NK-92 (cell line): ENCODE results near the gene RMND5B.
A peak's percentile ranks its signal among the peaks of the same experiment; 100 is the strongest.
"Not testable (repeated sequence)": the region's sequence is repeated elsewhere in the genome, so short reads cannot be mapped to it uniquely, and the experiment has no call there.

Experiments
- DNase-seq: peaks from one replicate; lab custom pipeline; 2025; ENCODE audit not compliant: unreplicated experiment; lab: John Stamatoyannopoulos, UW

RMND5B gene

GRCh38 chr5:178127300-178128009 lies 3.4 kb upstream of the RMND5B start:
- DNase-seq: not testable (repeated sequence)

GRCh38 chr5:178129296-178129695 lies 1.5 kb upstream of the RMND5B start:
- no peak for DNase-seq

DNA sequence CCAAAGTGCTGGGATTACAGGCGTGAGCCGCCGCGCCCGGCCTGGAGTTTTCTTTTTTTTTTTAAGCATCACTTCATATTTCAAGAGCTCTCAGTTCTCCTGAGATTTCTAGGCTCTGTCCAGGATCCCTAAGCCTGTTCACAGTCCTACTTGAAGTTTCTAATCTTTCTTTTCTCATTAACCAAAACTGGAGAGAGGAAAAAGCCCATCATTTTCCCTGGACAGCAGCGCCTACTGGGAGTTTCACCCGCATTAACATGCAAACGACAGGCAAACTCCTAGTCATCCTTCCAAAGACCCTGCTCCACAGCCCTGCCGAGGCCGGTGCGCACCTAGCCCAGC lies 609 bp upstream of the RMND5B start:
- not testable (repeated sequence) for DNase-seq

DNA sequence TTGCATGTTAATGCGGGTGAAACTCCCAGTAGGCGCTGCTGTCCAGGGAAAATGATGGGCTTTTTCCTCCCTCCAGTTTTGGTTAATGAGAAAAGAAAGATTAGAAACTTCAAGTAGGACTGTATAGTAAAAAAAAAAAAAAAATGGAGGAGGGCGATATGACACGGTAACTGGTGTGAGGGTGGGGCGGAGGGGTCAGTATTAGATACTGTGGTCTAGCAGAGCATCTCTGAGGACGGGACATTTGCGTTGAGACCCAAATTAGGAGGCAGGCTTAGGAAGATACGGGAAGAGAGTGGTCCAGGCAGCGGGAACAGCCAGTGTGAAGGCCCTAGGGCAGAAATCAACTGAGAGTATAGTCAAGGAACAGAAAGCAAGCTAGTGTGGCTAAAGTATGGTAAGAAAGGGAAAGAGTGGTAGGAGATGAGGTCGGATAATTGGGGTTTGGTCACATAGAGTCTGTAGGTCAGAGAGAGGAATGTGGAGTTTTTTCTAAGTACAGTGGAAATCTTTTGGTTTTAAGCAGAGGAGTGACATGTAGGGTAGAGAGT lies 707 bp downstream of the RMND5B start:
- no peak for DNase-seq

- no peak for DNase-seq
These were observed 6.2 kb downstream of the RMND5B start for GRCh38 chr5:178136990-178137389.

- no peak for DNase-seq
These were observed 7.2 kb downstream of the RMND5B start for GRCh38 chr5:178137991-178138390.

GRCh38 chr5:178141550-178141949 lies 10.7 kb downstream of the RMND5B start:
- no peak for DNase-seq

- no peak for DNase-seq
These were observed 11.8 kb downstream of the RMND5B start for GRCh38 chr5:178142642-178143041.

GRCh38 chr5:178143246-178143645 lies 12.4 kb downstream of the RMND5B start:
- DNase-seq: no peak

GRCh38 chr5:178143901-178144300 lies 13.1 kb downstream of the RMND5B start:
- DNase-seq: no peak

DNA sequence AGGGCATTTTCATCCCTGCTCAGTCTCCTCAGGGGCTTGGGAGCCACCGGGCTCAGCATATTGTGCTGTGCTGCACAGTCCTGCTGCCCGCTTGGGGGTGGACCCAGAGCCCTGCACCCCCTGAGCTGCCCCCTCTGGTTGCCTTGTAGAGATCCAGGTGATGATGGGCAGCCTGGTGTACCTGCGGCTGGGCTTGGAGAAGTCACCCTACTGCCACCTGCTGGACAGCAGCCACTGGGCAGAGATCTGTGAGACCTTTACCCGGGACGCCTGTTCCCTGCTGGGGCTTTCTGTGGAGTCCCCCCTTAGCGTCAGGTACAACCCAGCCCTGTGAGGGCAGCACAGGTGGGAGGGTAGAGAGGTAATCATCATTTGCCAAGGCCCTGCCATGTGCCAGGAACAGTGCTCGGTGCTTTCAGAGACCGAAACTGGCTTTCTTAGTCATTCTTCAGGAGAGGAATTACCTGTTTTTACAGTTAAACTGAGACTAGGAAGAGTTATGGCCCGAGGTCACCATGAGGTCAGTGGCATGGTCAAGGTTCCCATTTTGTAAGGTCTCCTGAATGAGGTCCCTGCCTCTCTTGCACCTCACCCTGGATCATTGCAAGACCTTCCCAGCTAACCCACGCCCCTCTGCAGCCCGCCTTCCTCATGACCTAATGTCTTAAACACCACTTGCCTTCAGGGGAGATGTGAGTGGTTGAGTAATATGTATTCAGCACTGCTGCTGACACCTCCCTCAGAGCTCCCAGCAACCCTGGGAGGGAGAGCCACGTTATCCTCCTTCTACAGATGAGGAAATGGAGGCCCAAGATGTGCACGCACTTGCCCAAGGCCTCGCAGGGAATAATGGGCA lies 15.4 kb downstream of the RMND5B start:
- no peak for DNase-seq

DNA sequence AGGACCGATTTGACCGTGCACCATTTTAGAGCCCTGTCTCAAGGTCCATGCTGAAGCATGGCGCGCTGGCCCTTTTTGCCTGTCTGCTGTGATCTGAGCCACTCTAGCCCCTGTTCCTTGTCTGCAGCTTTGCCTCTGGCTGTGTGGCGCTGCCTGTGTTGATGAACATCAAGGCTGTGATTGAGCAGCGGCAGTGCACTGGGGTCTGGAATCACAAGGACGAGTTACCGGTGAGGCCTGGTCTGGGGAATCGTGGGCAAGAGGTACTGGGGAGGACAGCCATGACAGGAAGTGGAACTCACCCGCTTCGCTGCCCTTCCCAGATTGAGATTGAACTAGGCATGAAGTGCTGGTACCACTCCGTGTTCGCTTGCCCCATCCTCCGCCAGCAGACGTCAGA lies 16.6 kb downstream of the RMND5B start:
- no peak for DNase-seq

DNA sequence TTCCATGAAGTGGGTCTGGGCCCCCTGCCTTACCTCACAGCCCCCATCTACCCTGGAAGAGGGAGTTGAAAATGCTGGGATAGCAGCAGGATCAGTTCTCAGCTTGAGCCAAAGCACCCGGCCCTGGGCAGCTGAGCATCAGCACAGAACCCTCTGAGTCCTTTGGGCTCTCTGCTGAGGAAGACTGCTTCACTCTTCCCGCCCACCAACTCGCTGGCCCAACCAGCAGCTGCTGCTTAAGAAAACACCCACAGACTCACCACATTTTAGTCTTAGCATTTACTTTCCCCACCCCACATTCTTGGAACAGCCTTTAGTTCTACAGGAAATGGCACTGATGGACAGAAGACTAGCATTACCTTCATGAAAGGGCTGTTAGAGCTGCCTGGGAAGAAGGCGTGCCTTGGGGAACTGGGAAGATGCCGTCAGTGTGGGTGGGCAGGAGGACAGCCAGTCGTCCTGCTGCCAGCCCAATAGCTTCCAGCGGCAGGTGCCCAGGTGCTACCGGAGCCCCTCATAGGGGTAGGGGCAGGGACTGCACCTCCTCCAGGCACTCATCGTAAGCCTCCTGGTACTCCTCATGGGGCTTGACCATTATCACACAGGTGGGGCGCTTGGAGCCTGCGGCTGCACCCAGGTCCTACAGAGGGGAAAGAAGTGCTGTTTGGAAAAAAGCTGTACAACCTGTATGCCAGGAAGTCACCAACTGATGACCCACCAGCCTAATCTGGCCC lies 18.6 kb downstream of the RMND5B start:
- DNase-seq: no peak

GRCh38 chr5:178150977-178151734 lies 20.3 kb downstream of the RMND5B start:
- no peak for DNase-seq

DNA sequence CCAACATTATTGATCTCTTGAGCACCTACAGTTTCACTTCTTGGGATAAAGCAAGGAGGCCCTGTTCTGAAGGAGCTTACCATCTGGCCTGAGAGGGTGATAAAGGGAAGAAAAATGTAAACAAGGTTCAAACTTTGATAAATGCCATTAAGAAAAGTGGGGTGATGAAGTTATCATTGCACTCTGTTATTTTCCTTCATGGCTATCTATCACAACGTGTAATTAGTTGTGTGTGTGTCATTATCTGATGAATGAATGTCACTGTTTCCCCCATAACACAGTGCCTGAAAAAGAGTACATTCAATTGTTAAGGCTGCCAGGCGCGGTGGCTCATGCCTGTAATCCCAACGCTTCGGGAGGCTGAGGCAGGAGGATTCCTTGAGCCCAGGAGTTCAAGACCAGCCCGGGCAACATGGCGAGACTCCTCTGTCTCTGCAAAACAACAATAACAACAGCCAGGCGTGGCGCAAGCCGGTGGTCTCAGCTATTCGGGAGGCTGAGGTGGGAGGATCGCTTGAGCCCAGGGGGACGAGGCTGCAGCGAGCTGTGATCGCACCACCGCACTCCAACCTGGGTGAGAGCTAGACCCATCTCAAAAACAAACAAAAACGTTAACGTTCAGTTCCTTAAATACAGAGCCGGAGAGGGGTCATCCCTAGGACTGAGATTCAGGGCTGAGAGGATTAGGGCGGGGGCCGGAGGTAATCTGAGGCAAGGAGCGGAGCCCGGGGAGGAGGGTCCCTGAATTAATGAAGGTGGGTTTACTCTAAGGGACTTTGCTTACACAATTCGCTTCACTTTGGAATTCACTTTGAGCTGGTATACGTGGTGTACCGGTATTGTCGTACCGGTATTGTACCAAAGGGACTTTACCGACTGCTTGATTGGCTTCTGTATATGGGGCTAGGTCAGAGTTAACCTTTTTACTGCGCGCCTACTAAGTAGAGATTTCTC lies 22.0 kb downstream of the RMND5B start:
- DNase-seq: no peak

- peak; percentile 53 for DNase-seq
These were observed 22.9 kb downstream of the RMND5B start, which contains the start of gene NHP2 for GRCh38 chr5:178153530-178154340. NHP2 (minus strand) TSS chr5:178153885; CDS start chr5:178153817, 68 bp downstream.

DNA sequence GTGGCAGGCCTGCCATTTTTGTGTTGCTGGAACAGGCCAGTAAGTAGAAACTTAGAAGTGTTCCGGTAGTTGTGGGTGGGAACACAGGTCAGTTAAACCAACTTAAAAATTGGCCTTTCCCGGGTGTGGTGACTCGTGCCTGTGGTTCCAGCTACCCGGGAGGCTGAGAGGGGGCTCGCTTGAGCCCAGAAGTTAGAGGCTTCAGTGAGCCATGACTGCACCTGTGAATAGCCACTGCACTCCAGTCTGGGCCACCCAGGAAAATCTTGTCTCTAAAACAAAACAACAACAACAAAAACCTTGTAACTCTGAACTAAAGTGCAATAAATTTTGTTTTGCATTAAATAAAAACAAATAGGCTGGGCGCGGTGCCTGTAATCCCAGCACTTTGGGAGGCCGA lies 24.3 kb downstream of the RMND5B start:
- no peak for DNase-seq

DNA sequence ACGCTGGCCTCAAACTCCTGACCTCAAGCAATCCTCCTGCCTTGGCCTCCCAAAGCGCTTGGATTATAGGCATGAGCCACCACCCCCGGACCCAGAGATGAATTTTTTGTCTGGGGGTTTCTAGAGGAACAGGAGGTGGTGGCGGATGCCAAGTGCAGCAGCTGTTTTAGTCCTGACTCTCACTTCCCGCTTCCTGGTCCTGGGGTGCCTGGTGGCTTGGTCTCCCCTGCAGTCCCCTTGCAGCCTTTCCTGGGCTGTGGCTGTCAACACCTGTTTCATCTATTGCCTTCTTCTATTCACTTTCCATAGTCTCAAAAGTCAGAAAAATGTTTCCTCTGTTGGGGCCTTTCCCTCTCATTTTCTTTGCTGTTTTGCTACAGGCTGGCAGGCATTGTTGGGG lies 29.4 kb downstream of the RMND5B start:
- no peak for DNase-seq

DNA sequence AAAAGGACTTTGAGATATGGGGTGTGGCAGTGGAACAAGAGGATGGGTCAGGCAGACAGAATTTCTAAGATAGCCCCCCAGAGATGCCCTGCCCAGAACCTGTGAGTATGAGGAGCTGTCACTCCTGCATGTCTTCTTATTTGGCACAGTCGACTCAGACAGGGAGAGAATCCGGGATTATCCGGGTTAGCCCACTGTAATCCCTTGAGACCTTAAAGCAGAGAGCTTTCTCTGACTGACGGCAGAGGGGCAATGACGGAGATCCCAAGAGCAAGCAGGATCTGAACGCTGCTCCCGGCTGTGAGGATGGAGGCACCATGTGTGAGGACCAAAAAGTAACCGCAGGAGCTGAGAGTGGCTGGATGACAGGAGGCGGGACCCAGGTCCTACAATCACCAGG lies 31.7 kb downstream of the RMND5B start:
- no peak for DNase-seq
